ENCODE measurements around the gene SH3RF3. TPM values are rescaled to one million over a fixed set of nuclear protein-coding genes. Genes with fewer than 3 reads are reported as not detected.

The SH3RF3 gene
- total RNA-seq, 3 donors from 2014 or later (not counting 1 experiment from before 2014, with no cell fraction given): 0.23 to 0.61 (median 0.34) TPM

- WGBS (ENCODE audit: insufficient coverage): 88% methylated on average over 4 of the region's 4 CpGs
- Histone ChIP-seq H3K27me3 (ENCODE audit: control insufficient read depth, insufficient read depth, low read length) (no peaks in the 10 kb centered on the region), H3K4me1 (ENCODE audit: control insufficient read depth, insufficient read depth, low read length) (no peaks in the 10 kb centered on the region), H3K36me3 (ENCODE audit: control insufficient read depth, insufficient read depth, low read length) (no peaks in the 10 kb centered on the region), H3K9me3 (ENCODE audit: control insufficient read depth, insufficient read depth, low read length) (no peaks in the 10 kb centered on the region), H3K4me3 (ENCODE audit: low read length) (no peak overlapping the region), H3K27ac (ENCODE audit: low read length) (no peak overlapping the region)
- Mint-ChIP-seq H3K9me3 (no peaks in the 10 kb centered on the region), H3K27me3 (ENCODE audit: low read depth in 2 of 2) (peaks cover 6 to 14% of the 10 kb centered on the region in 2 donors), H3K27ac (no peak overlapping the region), H3K4me1 (no peaks in the 10 kb centered on the region), H3K4me3 (no peak overlapping the region), H3K36me3 (no peaks in the 10 kb centered on the region)
- no peak for TF ChIP-seq CTCF (IDR thresholded peaks at IDR 0.05)
- DNase-seq: no peak
- ATAC-seq: no peak
- intact Hi-C loops (cut with micrococcal nuclease): no loop called here
These were observed 39.3 kb upstream of the SH3RF3 start for GRCh38 chr2:109089602-109090300.

- no peaks in the 10 kb centered on the region for H3K4me1 Mint-ChIP-seq
- no peak for TF ChIP-seq CTCF (IDR thresholded peaks at IDR 0.05)
- no peaks in the 10 kb centered on the region for H3K27me3 ChIP-seq (ENCODE audit: control insufficient read depth, insufficient read depth, low read length)
- no peak overlapping the region for H3K4me3 Mint-ChIP-seq
- DNase-seq (no peak), ATAC-seq (no peak)
- no peaks in the 10 kb centered on the region for H3K9me3 Mint-ChIP-seq
- intact Hi-C loops (cut with micrococcal nuclease): no loop called here
- no peak overlapping the region for H3K27ac ChIP-seq (ENCODE audit: low read length)
- no peaks in the 10 kb centered on the region for H3K36me3 Mint-ChIP-seq
- H3K27ac Mint-ChIP-seq: no peak overlapping the region
- H3K9me3 ChIP-seq (ENCODE audit: control insufficient read depth, insufficient read depth, low read length): no peaks in the 10 kb centered on the region
- peaks cover 6 to 14% of the 10 kb centered on the region in 2 donors for H3K27me3 Mint-ChIP-seq (ENCODE audit: low read depth in 2 of 2)
- no peaks in the 10 kb centered on the region for H3K4me1 ChIP-seq (ENCODE audit: control insufficient read depth, insufficient read depth, low read length)
- no peaks in the 10 kb centered on the region for H3K36me3 ChIP-seq (ENCODE audit: control insufficient read depth, insufficient read depth, low read length)
- no peak overlapping the region for H3K4me3 ChIP-seq (ENCODE audit: low read length)
- WGBS (ENCODE audit: insufficient coverage): 85% methylated on average over 4 of the region's 4 CpGs
These were observed 37.5 kb upstream of the SH3RF3 start for GRCh38 chr2:109091526-109091925.

- no peaks in the 10 kb centered on the region for H3K36me3 ChIP-seq (ENCODE audit: control insufficient read depth, insufficient read depth, low read length)
- Mint-ChIP-seq H3K27ac (no peak overlapping the region), H3K27me3 (ENCODE audit: low read depth in 2 of 2) (peaks cover 8% of the 10 kb centered on the region in 2 donors), H3K4me1 (no peaks in the 10 kb centered on the region), H3K9me3 (no peaks in the 10 kb centered on the region), H3K4me3 (no peak overlapping the region), H3K36me3 (no peaks in the 10 kb centered on the region)
- no peaks in the 10 kb centered on the region for H3K9me3 ChIP-seq (ENCODE audit: control insufficient read depth, insufficient read depth, low read length)
- no peak for ATAC-seq
- DNase-seq: no peak
- intact Hi-C loops (cut with micrococcal nuclease): no loop called here
- no peaks in the 10 kb centered on the region for H3K4me1 ChIP-seq (ENCODE audit: control insufficient read depth, insufficient read depth, low read length)
- H3K4me3 ChIP-seq (ENCODE audit: low read length): no peak overlapping the region
- WGBS (ENCODE audit: insufficient coverage): 92% methylated on average over 3 of the region's 3 CpGs
- H3K27me3 ChIP-seq (ENCODE audit: control insufficient read depth, insufficient read depth, low read length): no peaks in the 10 kb centered on the region
- no peak for TF ChIP-seq CTCF (IDR thresholded peaks at IDR 0.05)
- H3K27ac ChIP-seq (ENCODE audit: low read length): no peak overlapping the region
These were observed 34.9 kb upstream of the SH3RF3 start for GRCh38 chr2:109094144-109094543.
